ENCODE results near the gene IGSF8. TPM values are rescaled to one million over a fixed set of nuclear protein-coding genes. Genes with fewer than 3 reads are reported as not detected.

Gene IGSF8
- total and polyA plus RNA-seq, 2 of the 8 experiments (the other 6 are each of a cell fraction or from before 2014, with no cell fraction given) = 69.6 to 132 TPM

DNA sequence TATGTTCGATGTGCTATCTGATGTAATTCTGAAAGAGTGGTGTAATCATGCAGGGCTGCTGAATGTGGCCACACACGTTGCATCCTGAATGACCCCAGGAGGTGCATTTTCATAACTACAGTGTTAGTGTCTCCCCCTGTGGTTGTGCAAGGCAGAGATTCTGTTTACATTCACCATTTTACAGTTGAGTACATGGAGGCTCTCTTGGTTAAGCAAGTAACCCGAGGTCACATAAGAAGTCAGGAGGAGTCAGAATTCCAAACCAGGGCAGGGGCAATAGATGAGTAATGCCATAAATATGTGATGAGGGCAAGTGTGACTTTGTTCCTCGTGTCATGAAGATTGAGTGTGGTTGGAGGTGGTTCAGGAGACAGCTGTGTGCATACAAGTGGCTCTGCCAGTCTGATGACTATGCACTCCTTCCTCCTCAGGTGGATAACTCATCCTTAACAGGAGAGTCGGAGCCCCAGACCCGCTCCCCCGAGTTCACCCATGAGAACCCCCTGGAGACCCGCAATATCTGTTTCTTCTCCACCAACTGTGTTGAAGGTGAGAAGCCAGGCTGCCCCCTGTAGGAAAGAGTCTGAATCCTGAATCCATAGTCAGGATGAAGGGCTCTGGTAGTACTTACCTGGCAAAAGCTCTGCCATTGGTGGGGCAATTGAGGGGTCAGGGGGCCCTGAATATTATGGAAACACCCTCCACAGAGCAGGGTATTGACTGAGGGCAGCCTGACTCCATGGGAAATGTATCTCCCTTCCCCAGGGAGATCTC lies 26.5 kb upstream of the IGSF8 start:
- Histone ChIP-seq H3K4me1 (replicated peaks in 1 of 4; ENCODE audit: control insufficient read depth in 3 of 4, insufficient read depth in 4 of 4, low read length in 3 of 4) (peaks cover 0 to 6% (median 0%) of the 10 kb centered on the region in 4 experiments; a peak in 2 of 7 replicates), H3K4ac (replicated peaks; ENCODE audit: insufficient read length, low read depth, low read length) (no peak overlapping the region), H3K9ac (replicated peaks in 1 of 4; ENCODE audit: extremely low read depth in 1 of 4, low read depth in 3 of 4, low read length in 3 of 4) (no peak overlapping the region), H3K9me3 (ENCODE audit: insufficient read depth in 2 of 2, low read depth in 1 of 2, low read length in 1 of 2) (no peaks in the 10 kb centered on the region), H3K36me3 (ENCODE audit: control insufficient read depth in 2 of 4, insufficient read depth in 4 of 4, low read length in 3 of 4) (peaks cover 9 to 57% (median 47%) of the 10 kb centered on the region in 4 experiments; a peak in 7 of 8 replicates), H4K20me1 (replicated peaks in 1 of 2; ENCODE audit: control insufficient read depth in 1 of 2, insufficient read depth in 2 of 2, low read length in 2 of 2) (peaks cover 0 to 1% of the 10 kb centered on the region in 2 experiments), H2BK20ac (ENCODE audit: low read length) (no peak overlapping the region), H3K14ac (ENCODE audit: insufficient read length) (no peak overlapping the region), H3K23ac (ENCODE audit: insufficient read length) (no peak overlapping the region), H4K91ac (replicated peaks; ENCODE audit: insufficient read length, low read length) (no peak overlapping the region), H2AFZ (ENCODE audit: low read length) (no peak overlapping the region), H3K27me3 (replicated peaks in 1 of 4; ENCODE audit: control insufficient read depth in 3 of 4, extremely low read depth in 1 of 4, insufficient read depth in 3 of 4, low read length in 3 of 4) (no peaks in the 10 kb centered on the region), H2BK12ac (ENCODE audit: low read depth, low read length) (no peak overlapping the region), H3K27ac (ENCODE audit: low read depth, low read length) (no peak overlapping the region), H2BK5ac (ENCODE audit: low read depth, low read length) (no peak overlapping the region), H3K79me2 (ENCODE audit: control insufficient read depth in 1 of 2, insufficient read depth in 2 of 2, low read length in 2 of 2) (no peaks in the 10 kb centered on the region), H3K56ac (replicated peaks; ENCODE audit: insufficient read length, low read depth, low read length) (no peak overlapping the region), H4K5ac (ENCODE audit: insufficient read length, low read depth, low read length) (no peak overlapping the region), H3K4me3 (ENCODE audit: extremely low read depth in 1 of 4, insufficient read depth in 2 of 4, low read depth in 3 of 4, low read length in 4 of 4) (no peak overlapping the region), H3K4me2 (ENCODE audit: insufficient read depth in 1 of 2, low read depth in 2 of 2, low read length in 2 of 2) (no peak overlapping the region), H2AK5ac (ENCODE audit: low read depth, low read length) (no peak overlapping the region), H2BK15ac (ENCODE audit: low read length) (no peak overlapping the region), H3K23me2 (ENCODE audit: low read depth, low read length) (no peaks in the 10 kb centered on the region), H4K8ac (ENCODE audit: extremely low read depth, insufficient read depth, low read length) (no peak overlapping the region), H2BK120ac (replicated peaks; ENCODE audit: low read depth, low read length) (no peak overlapping the region), H3K79me1 (ENCODE audit: low read depth, low read length) (peaks cover 3% of the 10 kb centered on the region; the same call in 1 of the 2 replicates), H3K18ac (ENCODE audit: extremely low read depth, low read length) (no peak overlapping the region)
- FAIRE-seq (no peak), DNase-seq (ENCODE audit: low read depth in 1 of 2, low spot score in 2 of 2) (no peak)
- ChIA-PET CTCF (ENCODE audit: partially characterized antibody) (interaction anchor here (0.6 to 18.1 kb wide), 23 partner anchors 13 to 233 kb away, joined by 3 to 256 read pairs (median 5); partner anchors contain the start of genes ATP1A2 and IGSF8), POLR2A (ENCODE audit: partially characterized antibody) (interaction anchor here (0.8 to 8.1 kb wide), 8 partner anchors 9 to 86 kb away, joined by 3 to 56 read pairs (median 4); partner anchors contain the start of gene ATP1A2)
- 84% methylated on average over 8 of the region's 8 CpGs; no CpG with 5 or more reads in 1 of the 2 experiments for WGBS, 2 experiments (ENCODE audit: extremely low coverage in 1 of 2, insufficient coverage in 1 of 2, insufficient read length in 1 of 2, insufficient replicate concordance in 2 of 2, low coverage in 1 of 2, low lambda C conversion rate in 2 of 2, missing lambda C conversion rate in 1 of 2)
- TF ChIP-seq RNF2 (IDR thresholded peaks at IDR 0.05; ENCODE audit: borderline replicate concordance, low read depth, low read length, missing control alignments, poor library complexity, severe bottlenecking) (no peak), RAD21 (IDR thresholded peaks at IDR 0.05 in 1 of 2, conservative IDR thresholded peaks at IDR 0.05 in 1 of 2; ENCODE audit: low read depth in 2 of 2, low read length in 2 of 2) (peak; percentile 30 to 47; a peak in 3 of 4 replicates), POLR2A (IDR thresholded peaks at IDR 0.05; ENCODE audit: control extremely low read depth in 1 of 2, low read depth in 2 of 2, low read length in 2 of 2) (no peak), POU5F1 (IDR thresholded peaks at IDR 0.05; ENCODE audit: low read depth, low read length) (no peak), SIRT6 (IDR thresholded peaks at IDR 0.05; ENCODE audit: low read length) (no peak), CTCF (IDR thresholded peaks at IDR 0.05; ENCODE audit: control extremely low read depth in 1 of 3, insufficient read depth in 1 of 3, low read depth in 1 of 3, low read length in 3 of 3) (peak in 2 of 3 experiments; percentile 25 to 39; a peak in 3 of 4 replicates), ASH2L (IDR thresholded peaks at IDR 0.05; ENCODE audit: low read length) (no peak), ATF3 (IDR thresholded peaks at IDR 0.05; ENCODE audit: insufficient read depth, low read depth, low read length) (no peak)

Measured in H1 (cell line).